Stimulated activated CD8-positive, alpha-beta memory T cell treated with anti-CD3 and anti-CD28 coated beads, Interleukin-4, amount 100 ng/mL, for 4 hours (primary cell): ENCODE measurements around the gene YWHAQ.
"Not testable (repeated sequence)": the region's sequence is repeated elsewhere in the genome, so short reads cannot be mapped to it uniquely, and the experiment has no call there.

ENCODE experiments used
- DNase-seq, 2 donors: peaks; one replicate each; pipeline ENCODE4 v3.0.0-alpha.2; 2020; ENCODE audit warnings: low read depth in 2 of 2, low spot score in 1 of 2

The YWHAQ gene

DNA sequence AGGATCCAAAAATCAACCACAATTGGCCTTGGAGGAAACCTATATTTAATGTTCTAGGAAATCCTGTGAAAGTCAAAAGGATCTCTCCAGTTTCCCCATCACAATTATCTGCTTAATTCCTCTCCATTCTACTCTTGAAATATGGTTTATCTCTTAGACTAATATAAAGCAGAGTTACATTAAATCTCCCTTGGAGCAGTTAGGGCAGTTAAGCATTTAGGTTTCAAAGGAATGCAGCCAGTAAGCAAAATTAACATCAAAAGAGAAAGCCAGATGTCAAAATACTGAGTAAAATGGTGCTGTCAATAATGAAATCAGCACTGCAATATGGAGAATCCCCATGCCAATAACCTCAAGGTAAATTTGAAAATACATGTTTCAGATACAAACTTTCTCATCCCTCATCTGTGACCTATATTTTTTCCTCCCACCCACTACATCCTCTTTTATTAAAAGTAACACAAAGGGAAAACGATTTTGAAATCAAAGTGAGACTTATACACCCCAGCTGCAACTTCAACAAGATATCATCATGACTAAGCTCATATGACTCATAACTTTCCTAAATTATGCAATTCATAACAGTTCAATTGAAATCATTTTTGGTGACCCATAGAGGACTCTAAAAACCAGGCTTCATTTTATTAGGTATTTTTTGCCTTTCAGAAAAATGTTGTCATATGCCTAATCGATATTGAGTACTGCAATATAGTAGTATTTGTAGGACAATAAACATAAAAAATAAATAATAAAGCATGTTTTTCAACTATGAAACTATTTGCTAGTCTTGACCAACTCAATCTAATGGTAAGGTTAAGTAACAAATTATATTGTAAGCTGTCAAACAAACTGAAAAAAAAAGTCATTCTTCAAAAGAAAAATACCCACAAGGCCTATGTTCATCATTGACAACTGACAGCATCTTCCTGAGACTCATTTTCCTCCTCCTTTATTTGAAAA lies 78.3 kb downstream of the YWHAQ start:
- DNase-seq = no peak

DNA sequence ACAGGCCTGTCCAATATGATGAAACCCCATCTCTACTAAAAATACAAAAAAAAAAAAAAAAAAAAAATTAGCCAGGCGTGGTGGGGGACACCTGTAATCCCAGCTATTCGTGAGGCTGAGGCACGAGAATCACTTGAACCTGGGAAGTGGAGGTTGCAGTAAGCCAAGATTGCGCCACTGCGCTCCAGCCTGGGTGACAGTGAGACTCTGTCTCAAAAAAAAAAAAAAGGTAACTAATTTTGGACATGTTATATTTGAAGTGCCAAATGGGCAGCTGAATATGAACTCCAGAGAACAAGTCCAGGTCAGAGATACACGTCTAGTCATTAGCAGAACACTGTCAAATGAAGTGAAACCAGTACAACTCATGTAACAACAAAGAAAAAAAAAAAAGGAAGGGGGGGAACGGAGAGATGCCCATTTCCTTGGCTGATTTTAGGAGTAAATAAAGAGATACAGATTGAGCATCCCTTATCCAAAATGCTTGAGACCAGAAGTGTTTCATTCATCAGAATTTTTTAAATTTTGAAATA lies 79.9 kb downstream of the YWHAQ start:
- DNase-seq = not testable (repeated sequence)

DNA sequence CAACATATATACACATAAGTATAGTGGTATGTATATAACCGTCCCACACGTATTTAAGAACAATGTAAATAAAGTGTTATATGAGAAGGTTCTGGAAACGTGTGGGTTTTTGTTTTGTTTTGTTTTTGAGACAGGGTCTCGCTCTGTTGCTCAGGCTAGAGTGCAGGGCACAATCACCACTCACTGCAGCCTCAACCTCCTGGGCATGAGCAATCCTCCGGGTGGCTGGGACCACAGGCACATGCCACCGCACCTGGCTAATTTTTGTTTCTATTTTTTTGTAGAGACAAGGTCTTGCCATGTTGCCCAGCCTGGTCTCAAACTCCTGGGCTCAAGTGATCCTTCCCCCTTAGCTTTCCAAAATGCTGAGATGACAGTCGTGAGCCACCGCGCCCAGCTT lies 81.4 kb downstream of the YWHAQ start:
- no peak for DNase-seq

DNA sequence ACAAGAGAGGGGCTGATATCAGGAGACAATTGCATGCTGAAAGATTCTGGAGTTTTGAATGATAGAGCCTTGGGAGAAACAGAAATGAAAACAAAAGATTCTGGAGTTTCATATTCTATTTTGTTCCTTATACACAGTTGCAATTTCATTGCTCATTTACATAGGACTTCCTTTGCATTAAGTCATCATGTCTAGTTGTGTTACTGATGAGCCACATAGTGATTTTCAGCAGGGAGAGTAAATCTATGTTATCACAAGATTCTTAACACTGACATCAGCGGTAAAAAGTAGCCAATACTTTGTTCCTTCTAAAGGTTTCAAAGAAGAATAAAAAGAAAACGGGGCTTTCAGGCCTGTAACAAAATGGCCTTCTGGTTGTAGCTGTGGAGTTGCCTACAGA lies 82.3 kb downstream of the YWHAQ start:
- no peak for DNase-seq

DNA sequence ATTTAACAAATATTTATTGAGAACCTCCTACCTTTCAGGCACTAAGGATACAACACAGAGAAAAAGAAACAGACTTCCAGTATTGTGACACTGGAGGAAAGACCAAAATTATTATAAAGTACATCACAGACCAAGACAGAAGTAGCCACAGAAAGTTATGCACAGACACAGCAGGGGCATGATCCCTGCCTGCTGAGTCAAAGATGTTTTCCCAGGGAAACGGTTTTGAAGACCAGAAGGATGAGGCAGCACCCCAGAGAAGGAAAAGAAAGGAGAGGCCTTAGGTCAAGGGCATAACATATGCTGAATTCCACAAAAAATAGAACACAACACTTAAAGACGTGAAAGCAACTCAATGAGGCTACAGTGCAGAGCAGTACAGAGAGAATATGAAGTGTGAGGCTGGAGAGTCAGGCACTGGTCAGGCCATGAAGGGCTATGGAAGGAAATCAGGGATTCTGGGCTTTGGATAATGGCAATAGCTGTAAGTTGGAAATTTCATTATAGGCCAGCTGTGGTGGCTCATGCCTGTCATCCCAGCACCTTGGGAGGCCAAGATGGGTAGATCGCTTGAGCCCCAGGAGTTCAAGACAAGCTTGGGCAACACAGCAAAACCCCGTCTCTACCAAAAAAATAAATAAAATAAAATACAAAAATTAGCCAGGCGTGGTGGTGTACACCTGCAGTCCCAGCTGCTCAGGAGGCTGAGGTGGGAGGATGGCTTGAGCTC lies 83.4 kb downstream of the YWHAQ start:
- DNase-seq = no peak

DNA sequence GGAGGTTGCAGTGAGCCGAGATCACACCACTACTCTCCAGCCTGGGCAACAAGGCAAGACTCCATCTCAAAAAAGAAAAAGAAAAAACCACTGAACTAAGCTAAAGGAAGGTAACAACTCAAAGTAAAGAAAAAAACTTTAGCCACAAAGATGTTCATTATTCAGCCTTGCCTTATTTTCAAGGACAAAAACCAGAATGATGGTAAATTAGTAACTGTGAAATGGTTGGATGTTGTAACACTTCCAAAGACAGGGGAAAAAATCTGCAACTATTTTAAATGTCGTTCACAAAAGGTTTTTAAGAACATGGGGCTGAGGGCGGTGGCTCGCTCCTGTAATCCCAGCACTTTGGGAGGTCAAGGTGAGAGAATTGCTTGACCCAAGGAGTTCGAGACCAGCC lies 85.3 kb downstream of the YWHAQ start:
- no peak for DNase-seq

DNA sequence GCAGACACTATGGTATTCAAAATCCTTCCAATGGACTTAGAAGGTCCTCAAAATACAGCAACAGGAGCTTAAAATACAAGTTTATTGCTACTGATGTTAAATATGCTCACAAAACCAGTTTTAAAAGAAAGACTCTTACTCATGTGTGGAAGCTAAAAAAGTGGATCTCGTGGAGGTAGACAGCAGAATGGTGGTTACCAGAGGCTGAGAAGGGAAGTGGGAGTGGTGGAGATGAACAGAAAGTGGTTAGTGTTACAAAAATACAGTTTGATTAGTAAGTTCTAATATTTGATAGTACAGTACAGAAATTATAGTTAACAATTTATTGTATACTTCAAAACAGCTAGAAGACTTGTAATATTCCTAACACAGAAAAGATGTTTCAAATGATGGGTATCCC lies 87.2 kb downstream of the YWHAQ start:
- DNase-seq = no peak

DNA sequence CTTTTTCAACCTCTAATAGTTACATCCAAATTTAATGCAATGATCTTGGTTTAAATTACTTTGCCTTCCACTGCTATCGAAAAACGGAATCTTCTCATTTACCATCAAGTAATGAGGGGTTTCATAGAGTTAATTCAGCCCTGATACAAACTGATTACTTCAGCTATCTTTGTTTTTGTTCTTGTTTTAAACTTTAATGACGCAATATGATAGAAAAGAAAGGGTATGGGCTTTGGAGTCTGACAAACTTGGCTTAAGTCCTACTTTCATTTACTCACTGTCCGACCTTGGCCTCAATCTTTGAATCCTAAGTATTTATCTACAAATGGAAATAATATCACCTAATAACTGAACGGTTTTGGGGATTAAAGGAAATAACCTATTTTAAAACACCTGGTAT lies 91.3 kb downstream of the YWHAQ start:
- DNase-seq = no peak

DNA sequence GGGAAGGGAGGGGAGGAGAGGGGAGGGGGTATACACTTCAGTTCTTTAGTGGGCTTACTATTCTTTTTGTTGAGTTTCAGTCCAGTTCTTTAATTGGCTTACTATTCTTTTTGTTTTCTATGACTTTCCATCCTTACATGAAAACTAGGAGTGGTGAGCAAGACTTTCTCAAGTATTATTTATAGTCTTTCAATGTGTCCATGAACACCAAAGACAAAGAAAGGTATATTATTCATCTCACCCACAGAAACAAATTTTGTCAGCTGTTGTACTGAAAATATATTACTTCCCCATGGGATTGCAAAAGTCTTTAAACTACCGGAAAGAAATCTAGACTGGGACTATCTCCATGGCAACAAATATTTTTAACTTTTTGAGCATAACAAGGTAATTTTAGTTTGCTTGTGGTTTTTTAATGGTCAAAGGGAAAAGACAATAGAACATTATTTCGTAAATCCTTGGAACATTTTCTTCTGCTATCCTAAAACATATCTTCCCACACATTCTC lies 92.7 kb downstream of the YWHAQ start:
- no peak for DNase-seq

DNA sequence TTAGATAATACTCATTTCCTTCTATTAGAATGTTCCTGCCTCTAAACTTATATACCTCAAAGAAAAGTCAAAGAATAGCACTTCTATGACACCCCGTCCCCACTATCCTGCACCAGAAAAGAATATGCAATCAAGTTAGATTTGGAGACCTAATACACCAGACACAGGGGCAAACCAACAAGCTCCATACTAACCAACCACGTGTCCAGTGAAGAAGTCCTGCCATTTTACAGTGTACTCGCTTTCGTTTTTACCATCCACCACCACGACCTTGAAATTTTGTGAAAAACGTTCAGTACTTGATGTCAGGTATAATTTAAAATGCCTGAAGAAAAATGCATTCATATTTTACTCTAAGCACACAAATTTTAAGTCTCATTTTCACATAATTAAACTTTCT lies 94.3 kb downstream of the YWHAQ start:
- DNase-seq = no peak

DNA sequence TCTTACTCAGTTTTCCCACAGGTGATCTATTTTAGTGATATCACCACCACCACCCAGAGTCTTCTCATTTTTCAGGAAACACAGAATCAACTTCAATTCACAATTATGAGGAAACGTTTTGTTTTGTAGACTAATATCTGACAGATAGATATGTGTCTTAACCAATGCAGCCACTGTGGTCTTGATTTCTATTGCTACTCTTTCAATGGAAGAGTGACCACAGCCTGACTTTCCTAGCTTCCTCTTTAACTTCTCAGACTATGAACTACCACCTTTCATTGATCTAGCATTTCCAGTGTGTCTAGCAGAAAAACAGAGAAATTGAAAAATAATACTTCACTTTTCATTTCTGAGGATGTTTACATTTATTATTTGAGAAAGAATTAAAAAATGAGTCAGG lies 95.6 kb downstream of the YWHAQ start:
- DNase-seq = no peak
